SK-N-DZ (cell line): ENCODE measurements around the gene ZNF135.

Source experiments
- DNase-seq: peaks from one replicate; pipeline ENCODE4 v3.0.0-alpha.2; 2015; ENCODE audit warnings: low spot score

The ZNF135 gene

GRCh38 chr19:58091251-58091995, 32.3 kb downstream of the ZNF135 start:
- no peak for DNase-seq

- DNase-seq = no peak
These were observed 34.0 kb downstream of the ZNF135 start for GRCh38 chr19:58093071-58093470.

- no peak for DNase-seq
These were observed 36.2 kb downstream of the ZNF135 start for GRCh38 chr19:58095328-58095727.

GRCh38 chr19:58096884-58097283, 37.8 kb downstream of the ZNF135 start:
- no peak for DNase-seq

- DNase-seq = no peak
These were observed 38.3 kb downstream of the ZNF135 start for GRCh38 chr19:58097349-58097748.

- peak; percentile 92 for DNase-seq
These were observed 38.9 kb downstream of the ZNF135 start, which contains the start of gene ZSCAN18 for GRCh38 chr19:58097781-58098681. ZSCAN18 (minus strand) TSS chr19:58098231; CDS start chr19:58090267, 7,964 bp downstream.

- no peak for DNase-seq
These were observed 39.6 kb downstream of the ZNF135 start for GRCh38 chr19:58098682-58098998.

- DNase-seq = no peak
These were observed 48.9 kb downstream of the ZNF135 start for GRCh38 chr19:58107778-58108545.

- DNase-seq = no peak
These were observed 49.4 kb downstream of the ZNF135 start for GRCh38 chr19:58108546-58108817.

GRCh38 chr19:58117841-58118575, 58.9 kb downstream of the ZNF135 start:
- DNase-seq = no peak

GRCh38 chr19:58118979-58119733, 60.1 kb downstream of the ZNF135 start:
- no peak for DNase-seq
